SK-N-SH (cell line): Measurements from ENCODE around the gene EIF5. TPM values are rescaled to one million over a fixed set of nuclear protein-coding genes. Genes with fewer than 3 reads are reported as not detected.

Source experiments
- CTCF ChIA-PET: fragments of 300-600, 350-600 bp; formaldehyde crosslinking; extraction: SDS; loops from one replicate; lab custom pipeline; 2021; lab: Yijun Ruan, JAX
- POLR2A ChIA-PET: fragments of 350-600 bp; sonication (Branson Sonifier 250); formaldehyde crosslinking; extraction: SDS; loops from one replicate; lab custom pipeline; 2020; ENCODE audit warnings: antibody characterized with exemption, inconsistent platforms; lab: Yijun Ruan, JAX
- DNase-seq: peaks from one replicate; pipeline ENCODE4 v3.0.0; 2012
- H2AFZ ChIP-seq: fragments of 200-600 bp; sonication (generic); 2 replicates; pipeline ENCODE4 v1.8.1; 2016; ENCODE audit warnings: antibody characterized with exemption, mild to moderate bottlenecking, low read depth
- H3F3A ChIP-seq: fragments of 200-600 bp; sonication (generic); replicated peaks from 2 replicates; pipeline ENCODE3; 2016; ENCODE audit warnings: antibody characterized with exemption, mild to moderate bottlenecking; ENCODE audit not compliant: insufficient read depth
- H3K27ac ChIP-seq, 2 experiments: fragments of 200-500 bp in 1 of 2; fragments of 200-600 bp in 1 of 2; sonication (Bioruptor generic) in 1 of 2; sonication (generic), shearing (Covaris generic) in 1 of 2; 2 replicates each; pipeline versions ENCODE4 v1.5.1 to v1.6.1; 2014 to 2016; ENCODE audit warnings: low read depth in 2 of 2, inconsistent platforms in 1 of 2, low read length in 1 of 2, mild to moderate bottlenecking in 1 of 2, mixed read lengths in 1 of 2
- H3K27me3 ChIP-seq: fragments of 200-600 bp; sonication (generic), shearing (Covaris generic); 2 replicates; pipeline ENCODE4 v1.6.1; 2016; ENCODE audit warnings: mixed run types; ENCODE audit not compliant: insufficient read depth
- H3K36me3 ChIP-seq, 2 experiments: fragments of 200-500 bp in 1 of 2; fragments of 200-600 bp in 1 of 2; sonication (Bioruptor generic) in 1 of 2; sonication (generic) in 1 of 2; replicated peaks in 1 of 2; 2 replicates each; pipeline versions ENCODE3 to v1.5.1; 2014 to 2016; ENCODE audit warnings: low read length in 1 of 2, mild to moderate bottlenecking in 1 of 2; ENCODE audit not compliant: insufficient read depth in 2 of 2, control insufficient read depth in 1 of 2
- H3K4me1 ChIP-seq, 2 experiments: fragments of 200-500 bp in 1 of 2; fragments of 200-600 bp in 1 of 2; sonication (Bioruptor generic) in 1 of 2; sonication (generic), shearing (Covaris generic) in 1 of 2; 2 replicates each; pipeline versions ENCODE4 v1.5.1 to v1.6.1; 2014 to 2016; ENCODE audit warnings: low read depth in 1 of 2, low read length in 1 of 2, mixed run types in 1 of 2; ENCODE audit not compliant: insufficient read depth in 2 of 2, control insufficient read depth in 1 of 2
- H3K4me2 ChIP-seq: fragments of 200-600 bp; sonication (generic), shearing (Covaris generic); 2 replicates; pipeline ENCODE4 v1.6.1; 2017; ENCODE audit warnings: mixed run types
- H3K4me3 ChIP-seq, 2 experiments: fragments of 200-500 bp in 1 of 2; fragments of 200-600 bp in 1 of 2; sonication (Bioruptor generic) in 1 of 2; sonication (generic), shearing (Covaris generic) in 1 of 2; 2 replicates each; pipeline versions ENCODE4 v1.5.1 to v1.8.1; 2014 to 2016; ENCODE audit warnings: low read depth in 2 of 2, inconsistent platforms in 1 of 2, low read length in 1 of 2, mild to moderate bottlenecking in 1 of 2, mixed read lengths in 1 of 2, moderate library complexity in 1 of 2
- H3K79me2 ChIP-seq: fragments of 200-600 bp; sonication (generic); 2 replicates; pipeline ENCODE4 v1.8.1; 2017; ENCODE audit warnings: mild to moderate bottlenecking; ENCODE audit not compliant: insufficient read depth
- H3K9ac ChIP-seq: fragments of 200-600 bp; sonication (generic); 2 replicates; pipeline ENCODE4 v1.6.1; 2017; ENCODE audit warnings: mixed run types
- H3K9me2 ChIP-seq: fragments of 200-600 bp; sonication (generic); 2 replicates; pipeline ENCODE4 v1.6.1; 2017; ENCODE audit warnings: mixed run types
- H3K9me3 ChIP-seq: fragments of 200-600 bp; sonication (generic); 2 replicates; pipeline ENCODE4 v1.6.1; 2017; ENCODE audit warnings: mixed run types, mild to moderate bottlenecking, moderate library complexity
- H4K20me1 ChIP-seq: fragments of 200-600 bp; sonication (generic); 2 replicates; pipeline ENCODE4 v1.6.1; 2017; ENCODE audit warnings: mild to moderate bottlenecking, mixed run types; ENCODE audit not compliant: insufficient read depth
- FOXJ3 ChIP-seq: sonication (generic); formaldehyde crosslinking; IDR thresholded peaks from 2 replicates; pipeline ENCODE4 v1.5.1; 2020; ENCODE audit warnings: mild to moderate bottlenecking, missing genetic modification reagents
- JUND ChIP-seq: IDR thresholded peaks from 2 replicates; pipeline ENCODE4 v1.4.0; 2012
- MXI1 ChIP-seq: IDR thresholded peaks from 2 replicates; pipeline ENCODE4 v1.6.1; 2012; ENCODE audit warnings: mild to moderate bottlenecking, low read depth, low read length, improper control_type of control experiment
- NFIC ChIP-seq: IDR thresholded peaks from 2 replicates; pipeline ENCODE4 v1.4.0; 2012; ENCODE audit warnings: borderline replicate concordance
- RAD21 ChIP-seq: IDR thresholded peaks from 2 replicates; pipeline ENCODE4 v1.6.1; 2012; ENCODE audit warnings: mild to moderate bottlenecking, low read length
- RFX5 ChIP-seq: IDR thresholded peaks from 2 replicates; pipeline ENCODE4 v1.6.1; 2012; ENCODE audit warnings: mild to moderate bottlenecking, improper control_type of control experiment, low read length
- TAF1 ChIP-seq: IDR thresholded peaks from 2 replicates; pipeline ENCODE4 v1.6.1; 2012; ENCODE audit warnings: low read depth, mild to moderate bottlenecking, low read length, moderate library complexity, borderline replicate concordance
- USF1 ChIP-seq: IDR thresholded peaks from 2 replicates; pipeline ENCODE4 v1.4.0; 2012; ENCODE audit warnings: low read depth, borderline replicate concordance
- YY1 ChIP-seq: IDR thresholded peaks from 2 replicates; pipeline ENCODE4 v1.4.0; 2012; ENCODE audit warnings: low read depth, mild to moderate bottlenecking
- WGBS: methylation state at CpG from one replicate; pipeline ENCODE4 v1.1.6; 2017; ENCODE audit warnings: low lambda C conversion rate; 5-methylcytosine and 5-hydroxymethylcytosine counted together
- polyA plus RNA-seq, 3 experiments: library from polyadenylated mRNA; depleted of rRNA; stranded (reverse); fragments of >200 nt; gene quantifications; 2 replicates each; pipeline ENCODE4 v1.2.3, GENCODE V29; 2012
- TF ChIP-seq, protein P1 (sequence below): fragments of 150-350 bp; IDR thresholded peaks from 2 replicates; pipeline ENCODE4 v1.6.1; 2017; ENCODE audit warnings: antibody characterized with exemption, low read length, low read depth, borderline replicate concordance
- TF ChIP-seq, protein P2 (sequence below): IDR thresholded peaks from 2 replicates; pipeline ENCODE4 v1.4.0; 2012; ENCODE audit warnings: low read depth, borderline replicate concordance

The EIF5 gene
- polyA plus RNA-seq, 1 of the 3 experiments (the other 2 are of a cell fraction): 127 TPM

GRCh38 chr14:103310576-103311095, 23.4 kb upstream of the EIF5 start:
- Histone ChIP-seq H3F3A (no peaks in the 10 kb centered on the region), H3K79me2 (no peaks in the 10 kb centered on the region), H3K4me2 (no peak overlapping the region), H3K9me2 (no peaks in the 10 kb centered on the region), H4K20me1 (no peaks in the 10 kb centered on the region), H3K9me3 (no peaks in the 10 kb centered on the region), H3K36me3 (no peaks in the 10 kb centered on the region), H2AFZ (no peak overlapping the region), H3K27me3 (no peaks in the 10 kb centered on the region), H3K27ac (no peak overlapping the region), H3K4me3 (no peak overlapping the region), H3K4me1 (no peaks in the 10 kb centered on the region), H3K9ac (no peak overlapping the region)
- no peak for DNase-seq
- ChIA-PET POLR2A (no interaction called here), CTCF (interaction anchor here (1.9 to 3.7 kb wide), 2 partner anchors 18 to 205 kb away, joined by 13 to 15 read pairs; no protein-coding TSS in a partner anchor)
- WGBS: 75% methylated on average over 6 of the region's 12 CpGs
- TF ChIP-seq, protein P1, sequence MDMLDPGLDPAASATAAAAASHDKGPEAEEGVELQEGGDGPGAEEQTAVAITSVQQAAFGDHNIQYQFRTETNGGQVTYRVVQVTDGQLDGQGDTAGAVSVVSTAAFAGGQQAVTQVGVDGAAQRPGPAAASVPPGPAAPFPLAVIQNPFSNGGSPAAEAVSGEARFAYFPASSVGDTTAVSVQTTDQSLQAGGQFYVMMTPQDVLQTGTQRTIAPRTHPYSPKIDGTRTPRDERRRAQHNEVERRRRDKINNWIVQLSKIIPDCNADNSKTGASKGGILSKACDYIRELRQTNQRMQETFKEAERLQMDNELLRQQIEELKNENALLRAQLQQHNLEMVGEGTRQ: no peak
- no peak for TF ChIP-seq RFX5

DNA sequence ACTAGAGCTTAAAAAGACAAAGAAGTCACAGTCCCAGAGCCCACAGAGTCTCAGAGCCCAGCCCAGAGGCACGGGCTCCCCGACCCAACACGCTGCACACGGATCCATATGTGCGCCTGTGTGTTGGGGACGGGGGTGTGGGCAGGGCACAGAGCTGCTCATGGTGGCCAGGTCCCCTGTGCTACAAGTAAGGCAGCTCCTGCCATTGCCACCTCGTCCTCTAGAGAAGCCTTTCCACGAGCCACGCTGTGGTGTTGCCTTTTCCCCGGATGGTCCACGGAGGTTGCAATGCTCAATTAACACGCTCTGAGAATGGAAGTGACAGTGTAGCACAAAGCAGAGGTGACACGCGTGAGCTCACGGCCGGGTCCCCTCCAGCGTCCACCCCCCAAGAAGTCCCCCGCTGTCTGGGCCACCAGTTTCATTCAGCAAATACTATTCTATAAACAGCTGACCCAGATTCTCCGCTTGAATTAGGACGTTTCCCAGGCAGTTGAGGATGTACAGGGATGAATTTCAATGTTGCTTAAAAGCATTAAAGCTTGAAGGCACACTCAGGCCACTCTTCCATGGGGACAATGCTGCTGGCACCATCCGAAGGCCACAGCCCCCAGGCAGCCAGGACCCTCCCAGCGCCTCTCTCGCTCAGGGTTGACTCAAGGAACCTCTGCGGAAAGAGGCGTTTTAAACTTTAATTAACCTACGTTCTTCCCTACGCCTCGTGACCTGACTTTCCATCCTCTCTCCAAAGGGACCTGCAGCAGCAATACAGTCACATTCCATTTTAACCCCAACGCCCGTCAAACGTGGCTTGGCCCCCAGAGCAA, 22.7 kb upstream of the EIF5 start:
- ChIA-PET POLR2A (no interaction called here), CTCF (interaction anchor here (0.9 to 3.7 kb wide), 2 partner anchors 20 to 206 kb away, joined by 3 to 15 read pairs; no protein-coding TSS in a partner anchor)
- Histone ChIP-seq H3K9me3 (no peaks in the 10 kb centered on the region), H3F3A (no peaks in the 10 kb centered on the region), H4K20me1 (no peaks in the 10 kb centered on the region), H3K9ac (no peak overlapping the region), H3K79me2 (no peaks in the 10 kb centered on the region), H3K4me3 (no peak overlapping the region), H2AFZ (no peak overlapping the region), H3K27me3 (no peaks in the 10 kb centered on the region), H3K4me1 (no peaks in the 10 kb centered on the region), H3K36me3 (no peaks in the 10 kb centered on the region), H3K27ac (no peak overlapping the region), H3K9me2 (no peaks in the 10 kb centered on the region), H3K4me2 (no peak overlapping the region)
- WGBS: 75% methylated on average over 23 of the region's 31 CpGs
- TF ChIP-seq FOXJ3 (no peak), TAF1 (no peak), MXI1 (no peak), JUND (no peak), RFX5 (no peak), RAD21 (no peak)
- no peak for DNase-seq

DNA sequence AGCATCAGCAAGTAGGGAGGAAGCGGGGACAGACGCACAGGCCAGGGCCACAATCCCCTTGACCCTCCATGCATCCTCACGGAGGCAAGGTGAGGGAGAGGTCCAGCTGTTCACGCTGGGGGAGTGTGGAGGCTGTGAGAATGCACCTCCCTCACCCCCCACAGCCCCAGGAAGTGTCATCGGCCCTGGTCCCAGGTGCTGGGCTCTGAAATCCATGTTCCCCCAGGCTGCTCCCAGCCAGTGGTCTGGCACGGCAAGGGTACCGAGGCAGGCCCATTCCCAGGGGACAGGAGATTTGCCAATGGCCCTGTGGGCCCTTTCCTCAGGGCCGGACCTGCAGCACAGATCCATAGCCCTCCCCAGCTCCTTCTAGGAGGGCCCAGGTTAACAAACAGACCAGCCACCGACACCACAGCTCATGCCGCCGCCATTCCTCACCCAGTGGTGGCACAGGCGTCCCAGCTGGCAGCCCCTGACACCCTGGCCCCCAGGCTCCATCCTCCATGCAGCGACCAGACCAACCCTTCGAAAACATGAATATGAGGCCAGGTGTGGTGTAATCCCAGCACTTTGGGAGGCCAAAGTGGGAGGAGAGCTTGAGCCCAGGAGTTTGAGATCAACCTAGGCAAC, 21.9 kb upstream of the EIF5 start:
- POLR2A ChIA-PET: no interaction called here
- Histone ChIP-seq H3K9ac (no peak overlapping the region), H3K27me3 (no peaks in the 10 kb centered on the region), H3K4me1 (no peaks in the 10 kb centered on the region), H3K4me2 (no peak overlapping the region), H3K36me3 (no peaks in the 10 kb centered on the region), H3K27ac (no peak overlapping the region), H3F3A (no peaks in the 10 kb centered on the region), H3K9me2 (no peaks in the 10 kb centered on the region), H3K4me3 (no peak overlapping the region), H4K20me1 (no peaks in the 10 kb centered on the region), H3K79me2 (no peaks in the 10 kb centered on the region), H3K9me3 (no peaks in the 10 kb centered on the region), H2AFZ (no peak overlapping the region)
- TF ChIP-seq, protein P2, sequence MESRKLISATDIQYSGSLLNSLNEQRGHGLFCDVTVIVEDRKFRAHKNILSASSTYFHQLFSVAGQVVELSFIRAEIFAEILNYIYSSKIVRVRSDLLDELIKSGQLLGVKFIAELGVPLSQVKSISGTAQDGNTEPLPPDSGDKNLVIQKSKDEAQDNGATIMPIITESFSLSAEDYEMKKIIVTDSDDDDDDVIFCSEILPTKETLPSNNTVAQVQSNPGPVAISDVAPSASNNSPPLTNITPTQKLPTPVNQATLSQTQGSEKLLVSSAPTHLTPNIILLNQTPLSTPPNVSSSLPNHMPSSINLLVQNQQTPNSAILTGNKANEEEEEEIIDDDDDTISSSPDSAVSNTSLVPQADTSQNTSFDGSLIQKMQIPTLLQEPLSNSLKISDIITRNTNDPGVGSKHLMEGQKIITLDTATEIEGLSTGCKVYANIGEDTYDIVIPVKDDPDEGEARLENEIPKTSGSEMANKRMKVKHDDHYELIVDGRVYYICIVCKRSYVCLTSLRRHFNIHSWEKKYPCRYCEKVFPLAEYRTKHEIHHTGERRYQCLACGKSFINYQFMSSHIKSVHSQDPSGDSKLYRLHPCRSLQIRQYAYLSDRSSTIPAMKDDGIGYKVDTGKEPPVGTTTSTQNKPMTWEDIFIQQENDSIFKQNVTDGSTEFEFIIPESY: no peak
- TF ChIP-seq YY1 (no peak), USF1 (no peak), NFIC (no peak)
- WGBS: 78% methylated on average over 12 of the region's 14 CpGs
- no peak for DNase-seq
- CTCF ChIA-PET: interaction anchor here (0.7 to 3.7 kb wide), 4 partner anchors 19 to 207 kb away, joined by 3 to 15 read pairs (median 5); no protein-coding TSS in a partner anchor
